ENCODE results near the gene CUL5.
"Not testable (repeated sequence)": the region's sequence is repeated elsewhere in the genome, so short reads cannot be mapped to it uniquely, and the experiment has no call there.

The CUL5 gene

GRCh38 chr11:108025387-108026080 is 16.8 kb downstream of the CUL5 start:
- DNase-seq (ENCODE audit: low spot score): no peak

- no peak for DNase-seq (ENCODE audit: low spot score)
Observed at GRCh38 chr11:108027057-108027456, 18.4 kb downstream of the CUL5 start.

- DNase-seq (ENCODE audit: low spot score): not testable (repeated sequence)
Observed at GRCh38 chr11:108028822-108029441, 20.2 kb downstream of the CUL5 start.

GRCh38 chr11:108031604-108032003 is 22.9 kb downstream of the CUL5 start:
- DNase-seq (ENCODE audit: low spot score): not testable (repeated sequence)

- no peak for DNase-seq (ENCODE audit: low spot score)
Observed at GRCh38 chr11:108032800-108033199, 24.1 kb downstream of the CUL5 start.

- DNase-seq (ENCODE audit: low spot score): no peak
Observed at GRCh38 chr11:108034034-108034433, 25.3 kb downstream of the CUL5 start.

- no peak for DNase-seq (ENCODE audit: low spot score)
Observed at GRCh38 chr11:108034952-108035351, 26.3 kb downstream of the CUL5 start.

- DNase-seq (ENCODE audit: low spot score): no peak
Observed at GRCh38 chr11:108035690-108036089, 27.0 kb downstream of the CUL5 start.

- DNase-seq (ENCODE audit: low spot score): no peak
Observed at GRCh38 chr11:108037211-108037610, 28.5 kb downstream of the CUL5 start.

- no peak for DNase-seq (ENCODE audit: low spot score)
Observed at GRCh38 chr11:108037636-108038035, 28.9 kb downstream of the CUL5 start.

GRCh38 chr11:108048269-108048668 is 39.6 kb downstream of the CUL5 start:
- DNase-seq (ENCODE audit: low spot score): no peak

- DNase-seq (ENCODE audit: low spot score): no peak
Observed at GRCh38 chr11:108062336-108062735, 53.6 kb downstream of the CUL5 start.

GRCh38 chr11:108063410-108063809 is 54.7 kb downstream of the CUL5 start:
- DNase-seq (ENCODE audit: low spot score): no peak

GRCh38 chr11:108069947-108070346 is 61.2 kb downstream of the CUL5 start:
- DNase-seq (ENCODE audit: low spot score): no peak

GRCh38 chr11:108084811-108085210 is 76.1 kb downstream of the CUL5 start:
- no peak for DNase-seq (ENCODE audit: low spot score)

- DNase-seq (ENCODE audit: low spot score): no peak
Observed at GRCh38 chr11:108085672-108086071, 77.0 kb downstream of the CUL5 start.

GRCh38 chr11:108092134-108092533 is 83.4 kb downstream of the CUL5 start:
- DNase-seq (ENCODE audit: low spot score): no peak

GRCh38 chr11:108093128-108093904 is 84.6 kb downstream of the CUL5 start:
- no peak for DNase-seq (ENCODE audit: low spot score)

- DNase-seq (ENCODE audit: low spot score): no peak
Observed at GRCh38 chr11:108097179-108097578, 88.5 kb downstream of the CUL5 start.

GRCh38 chr11:108101090-108101775 is 92.5 kb downstream of the CUL5 start:
- no peak for DNase-seq (ENCODE audit: low spot score)

- no peak for DNase-seq (ENCODE audit: low spot score)
Observed at GRCh38 chr11:108111126-108111525, 102.4 kb downstream of the CUL5 start.

GRCh38 chr11:108112057-108112456 is 103.4 kb downstream of the CUL5 start:
- DNase-seq (ENCODE audit: low spot score): no peak
